H1 (cell line): ENCODE data around the gene GPR171. TPM values are rescaled to one million over a fixed set of nuclear protein-coding genes. Genes with fewer than 3 reads are reported as not detected.

ENCODE experiments used
- CHD7 ChIP-seq: fragments of 300-600 bp; sonication (generic); IDR thresholded peaks from 2 replicates; pipeline ENCODE4 v1.7.1; 2012; ENCODE audit warnings: low read length, moderate library complexity, mild to moderate bottlenecking, inconsistent platforms; ENCODE audit not compliant: insufficient replicate concordance
- HDAC2 ChIP-seq, 2 experiments: fragments of 300-600 bp in 1 of 2; sonication (generic) in 1 of 2; IDR thresholded peaks; 2 replicates each; pipeline ENCODE4 v1.6.1; 2011 to 2012; ENCODE audit warnings: low read depth in 2 of 2, low read length in 2 of 2, mild to moderate bottlenecking in 2 of 2, moderate library complexity in 2 of 2, borderline replicate concordance in 1 of 2, inconsistent platforms in 1 of 2
- KDM5A ChIP-seq: fragments of 200-600 bp; IDR thresholded peaks from 2 replicates; pipeline ENCODE4 v1.7.1; 2012; ENCODE audit warnings: mild to moderate bottlenecking, low read length, inconsistent platforms, mixed read lengths
- PHF8 ChIP-seq: fragments of 200-600 bp; sonication (generic); conservative IDR thresholded peaks from 2 replicates; pipeline ENCODE4 v1.7.1; 2012; ENCODE audit warnings: low read depth, mild to moderate bottlenecking, inconsistent platforms, low read length, moderate library complexity
- polyA plus RNA-seq, 7 experiments: library from polyadenylated mRNA; depleted of rRNA in 3 of 7; stranded (reverse) in 5 of 7; unstranded in 2 of 7; fragments of >200 nt in 5 of 7; fragments of 200-250 nt in 2 of 7; gene quantifications; 1 replicate in 5 of 7; 2 replicates in 1 of 7; 4 replicates in 1 of 7; pipeline versions ENCODE4 v1.2.1 to v1.2.3, GENCODE V29; 2011 to 2013; ENCODE audit warnings: missing spikeins in 2 of 7, mixed read lengths in 2 of 7
- total RNA-seq: library from RNA; stranded (reverse); fragmentation: NEBNext Ultra II Directional; extraction: Animal tissue kit (Norgen Biotek cat#: 25700); gene quantifications from 2 replicates; pipeline ENCODE4 v1.2.1, GENCODE V29; 2021
- TF ChIP-seq, protein P1 (sequence below), 3 experiments: IDR thresholded peaks; 1 replicate in 2 of 3; 2 replicates in 1 of 3; pipeline versions ENCODE4 v1.5.1 to v1.6.1; 2011; ENCODE audit warnings: low read length in 3 of 3, mild to moderate bottlenecking in 3 of 3, inconsistent platforms in 2 of 3, low read depth in 1 of 3, moderate library complexity in 1 of 3; ENCODE audit not compliant: insufficient read depth in 1 of 3; ENCODE audit errors: control extremely low read depth in 1 of 3

Gene GPR171
- total and polyA plus RNA-seq, 2 of the 8 experiments (the other 6 are each of a cell fraction or from before 2014, with no cell fraction given) = not detected

DNA sequence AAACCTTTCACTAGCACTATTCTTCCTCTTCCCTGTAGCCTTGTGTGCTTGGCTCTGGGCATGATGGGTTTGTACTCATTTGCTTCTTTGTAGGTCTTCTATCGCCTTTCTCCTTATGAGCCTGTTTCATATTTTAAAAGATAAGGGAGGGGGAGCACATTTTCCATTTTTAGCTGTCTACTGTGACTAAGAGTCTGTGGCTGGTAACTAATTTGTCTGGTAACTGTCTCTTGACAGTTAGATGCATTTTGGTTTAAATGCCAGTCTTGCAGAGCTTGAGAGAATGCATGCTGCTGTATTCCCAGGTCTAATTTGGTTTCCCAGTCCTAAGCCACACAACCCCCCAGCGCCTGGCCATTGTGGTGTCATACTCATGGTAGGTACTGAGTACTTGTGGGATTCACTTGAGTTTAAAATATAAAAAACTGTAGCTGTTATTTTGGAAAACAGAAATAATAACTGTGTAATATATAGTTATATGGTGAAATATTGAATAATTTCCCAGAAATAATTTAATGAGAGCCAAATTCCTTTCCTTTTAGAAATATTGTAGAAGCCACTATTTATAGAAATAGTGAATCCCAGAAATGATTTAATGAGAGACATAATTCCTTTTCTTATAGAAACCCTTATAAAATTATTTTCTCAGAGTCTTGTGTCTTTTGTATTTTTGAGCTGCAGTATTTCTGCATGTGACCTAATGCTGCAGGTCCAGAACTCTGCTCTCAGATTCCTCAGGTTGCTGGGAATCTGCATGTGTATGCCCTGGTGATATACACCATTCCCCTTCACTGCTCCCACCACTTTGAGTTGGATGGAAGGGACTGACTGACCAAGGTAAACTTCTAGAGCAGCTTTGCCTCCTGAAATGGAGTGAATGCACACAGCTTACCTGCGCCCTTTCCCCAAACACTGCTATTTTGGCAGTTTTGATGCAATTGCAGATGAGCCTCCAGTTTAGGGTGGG lies 13.9 kb upstream of the GPR171 start (continued):
- no peak for TF ChIP-seq CHD7
- TF ChIP-seq, protein P1, sequence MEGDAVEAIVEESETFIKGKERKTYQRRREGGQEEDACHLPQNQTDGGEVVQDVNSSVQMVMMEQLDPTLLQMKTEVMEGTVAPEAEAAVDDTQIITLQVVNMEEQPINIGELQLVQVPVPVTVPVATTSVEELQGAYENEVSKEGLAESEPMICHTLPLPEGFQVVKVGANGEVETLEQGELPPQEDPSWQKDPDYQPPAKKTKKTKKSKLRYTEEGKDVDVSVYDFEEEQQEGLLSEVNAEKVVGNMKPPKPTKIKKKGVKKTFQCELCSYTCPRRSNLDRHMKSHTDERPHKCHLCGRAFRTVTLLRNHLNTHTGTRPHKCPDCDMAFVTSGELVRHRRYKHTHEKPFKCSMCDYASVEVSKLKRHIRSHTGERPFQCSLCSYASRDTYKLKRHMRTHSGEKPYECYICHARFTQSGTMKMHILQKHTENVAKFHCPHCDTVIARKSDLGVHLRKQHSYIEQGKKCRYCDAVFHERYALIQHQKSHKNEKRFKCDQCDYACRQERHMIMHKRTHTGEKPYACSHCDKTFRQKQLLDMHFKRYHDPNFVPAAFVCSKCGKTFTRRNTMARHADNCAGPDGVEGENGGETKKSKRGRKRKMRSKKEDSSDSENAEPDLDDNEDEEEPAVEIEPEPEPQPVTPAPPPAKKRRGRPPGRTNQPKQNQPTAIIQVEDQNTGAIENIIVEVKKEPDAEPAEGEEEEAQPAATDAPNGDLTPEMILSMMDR (IDR thresholded peaks at IDR 0.05; ENCODE audit: control extremely low read depth in 1 of 3, insufficient read depth in 1 of 3, low read depth in 1 of 3, low read length in 3 of 3) = no peak
- TF ChIP-seq PHF8 = no peak
- TF ChIP-seq HDAC2 (IDR thresholded peaks at IDR 0.05; ENCODE audit: borderline replicate concordance in 1 of 2, low read depth in 2 of 2, low read length in 2 of 2) = no peak
- no peak for TF ChIP-seq KDM5A
- TF ChIP-seq, all 59 proteins: peak for 0
